Neural cell (in vitro differentiated cells): ENCODE results near the gene MRPS24. TPM values are rescaled to one million over a fixed set of nuclear protein-coding genes. Genes with fewer than 3 reads are reported as not detected.

ENCODE experiments used
- H2AFZ ChIP-seq: fragments of 200-600, 300-800 bp; sonication (generic), shearing (Covaris generic); 2 replicates; pipeline ENCODE4 v1.6.0; 2014; ENCODE audit warnings: low read depth, mild to moderate bottlenecking, antibody characterized with exemption, low read length, moderate library complexity
- H3F3A ChIP-seq: fragments of 200-600 bp; shearing (Covaris generic); 2 replicates; pipeline ENCODE4 v1.6.1; 2016; ENCODE audit warnings: mild to moderate bottlenecking, moderate library complexity, mixed read lengths, antibody characterized with exemption, low read length; ENCODE audit not compliant: insufficient read depth, poor library complexity, severe bottlenecking
- H3K27ac ChIP-seq: fragments of 200-600, 300-800 bp; sonication (generic), shearing (Covaris generic); 2 replicates; pipeline ENCODE4 v1.5.1; 2014; ENCODE audit warnings: mild to moderate bottlenecking, low read length, moderate library complexity
- H3K27me3 ChIP-seq: fragments of 300-800, 200-600 bp; sonication (generic), shearing (Covaris generic); 2 replicates; pipeline ENCODE4 v1.6.0; 2014; ENCODE audit warnings: mild to moderate bottlenecking, low read depth, low read length, moderate library complexity; ENCODE audit not compliant: insufficient read depth
- H3K36me3 ChIP-seq: fragments of 300-800, 200-600 bp; sonication (generic), shearing (Covaris generic); 2 replicates; pipeline ENCODE4 v1.5.1; 2014; ENCODE audit warnings: mild to moderate bottlenecking, antibody characterized with exemption, low read length, moderate library complexity; ENCODE audit not compliant: insufficient read depth
- H3K4me2 ChIP-seq: fragments of 300-800, 200-600 bp; sonication (generic), shearing (Covaris generic); 2 replicates; pipeline ENCODE4 v1.6.0; 2014; ENCODE audit warnings: mild to moderate bottlenecking, low read length
- H3K4me3 ChIP-seq: fragments of 300-800, 200-600 bp; sonication (generic), shearing (Covaris generic); 2 replicates; pipeline ENCODE4 v1.5.1; 2014; ENCODE audit warnings: mild to moderate bottlenecking, low read length, moderate library complexity
- H3K79me2 ChIP-seq: fragments of 200-600 bp; shearing (Covaris generic); replicated peaks from 2 replicates; pipeline ENCODE4 v1.6.0; 2014; ENCODE audit warnings: mild to moderate bottlenecking, low read length, moderate library complexity; ENCODE audit not compliant: insufficient read depth
- H3K9ac ChIP-seq: fragments of 300-800, 200-600 bp; sonication (generic), shearing (Covaris generic); 2 replicates; pipeline ENCODE4 v1.6.1; 2016; ENCODE audit warnings: mild to moderate bottlenecking, low read length, mixed read lengths
- H3K9me2 ChIP-seq: fragments of 200-600 bp; shearing (Covaris generic); 2 replicates; pipeline ENCODE4 v1.6.1; 2016; ENCODE audit warnings: mild to moderate bottlenecking, low read length, mixed read lengths; ENCODE audit not compliant: insufficient read depth
- H3K9me3 ChIP-seq: fragments of 200-600, 300-800 bp; sonication (generic), shearing (Covaris generic); 2 replicates; pipeline ENCODE4 v1.6.1; 2016; ENCODE audit warnings: mild to moderate bottlenecking, mixed run types, low read length, moderate library complexity, mixed read lengths
- H4K20me1 ChIP-seq: fragments of 200-600 bp; shearing (Covaris generic); 2 replicates; pipeline ENCODE4 v1.6.1; 2016; ENCODE audit warnings: mild to moderate bottlenecking, mixed run types; ENCODE audit not compliant: insufficient read depth
- EP300 ChIP-seq: fragments of 450-650 bp; conservative IDR thresholded peaks from 2 replicates; pipeline ENCODE4 v1.6.1; 2014; ENCODE audit warnings: antibody characterized with exemption, mild to moderate bottlenecking, moderate library complexity; ENCODE audit not compliant: poor library complexity, severe bottlenecking
- EZH2 ChIP-seq: fragments of 200-600, 300-800 bp; shearing (Covaris generic), sonication (generic); IDR thresholded peaks from 2 replicates; pipeline ENCODE4 v1.6.1; 2014; ENCODE audit warnings: antibody characterized with exemption, low read length, borderline replicate concordance, mild to moderate bottlenecking; ENCODE audit not compliant: insufficient read depth, poor library complexity, severe bottlenecking
- MXI1 ChIP-seq: fragments of 450-650 bp; conservative IDR thresholded peaks from 2 replicates; pipeline ENCODE4 v1.6.1; 2014; ENCODE audit warnings: antibody characterized with exemption, mild to moderate bottlenecking; ENCODE audit not compliant: poor library complexity, severe bottlenecking
- POLR2AphosphoS5 ChIP-seq: IDR thresholded peaks from 2 replicates; pipeline ENCODE4 v1.6.1; 2012
- RAD21 ChIP-seq: fragments of 450-650 bp; conservative IDR thresholded peaks from 2 replicates; pipeline ENCODE4 v1.6.1; 2014; ENCODE audit warnings: antibody characterized with exemption, mild to moderate bottlenecking, moderate library complexity
- SMC3 ChIP-seq: fragments of 450-650 bp; conservative IDR thresholded peaks from 2 replicates; pipeline ENCODE4 v1.6.1; 2014; ENCODE audit warnings: antibody characterized with exemption, mild to moderate bottlenecking, moderate library complexity; ENCODE audit not compliant: poor library complexity
- TAF1 ChIP-seq: IDR thresholded peaks from 2 replicates; pipeline ENCODE4 v1.6.1; 2012; ENCODE audit warnings: low read depth
- polyA plus RNA-seq: library from polyadenylated mRNA; depleted of rRNA; stranded (reverse); fragments of >200 nt; gene quantifications from 2 replicates; pipeline ENCODE4 v1.2.3, GENCODE V29; 2014
- TF ChIP-seq, protein P1 (sequence below): fragments of 450-650 bp; IDR thresholded peaks from 2 replicates; pipeline ENCODE4 v1.5.1; 2014; ENCODE audit warnings: antibody characterized with exemption, mild to moderate bottlenecking, moderate library complexity; ENCODE audit not compliant: poor library complexity, severe bottlenecking
- TF ChIP-seq, protein P2 (sequence below): IDR thresholded peaks from 2 replicates; pipeline ENCODE4 v1.6.1; 2012; ENCODE audit warnings: borderline replicate concordance

The MRPS24 gene
- polyA plus RNA-seq, 1 donor from 2014 or later = 132 TPM

DNA sequence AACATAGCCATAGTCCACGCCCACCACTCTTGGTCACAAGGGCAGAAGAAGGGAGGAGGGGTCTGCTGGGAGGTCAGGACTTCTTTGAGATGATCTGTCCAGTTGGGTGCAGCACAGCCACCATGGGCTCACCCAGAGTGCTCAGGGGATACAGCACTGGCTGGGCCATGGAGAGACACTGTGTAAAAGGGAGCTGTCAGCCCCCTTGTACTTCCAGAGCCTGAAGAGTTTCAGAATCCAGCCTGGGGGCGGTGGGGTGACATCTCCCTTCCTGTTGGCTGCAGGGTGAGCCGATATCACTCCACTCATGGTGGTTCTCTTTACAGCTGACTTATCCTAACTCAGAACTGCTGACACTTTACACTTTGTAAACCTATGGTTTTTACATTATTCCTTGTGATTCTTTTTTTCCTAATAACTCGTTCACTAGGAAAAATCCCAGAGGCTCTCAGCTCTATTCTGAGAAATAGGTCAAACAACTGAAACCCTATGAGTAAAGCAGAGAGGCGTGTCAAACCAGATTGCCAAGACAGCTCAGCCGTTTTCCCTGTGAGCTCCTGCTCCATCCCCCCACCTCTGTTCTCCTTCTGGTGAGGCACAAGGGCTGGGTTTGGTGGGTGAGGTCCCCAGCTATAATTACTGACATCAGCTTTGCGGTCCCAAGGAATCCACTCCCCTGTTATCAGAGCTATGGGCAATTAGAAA lies 3.2 kb upstream of the MRPS24 start:
- TF ChIP-seq MXI1 = no peak
- TF ChIP-seq RAD21 = no peak
- no peak for TF ChIP-seq EZH2
- no peak for TF ChIP-seq POLR2AphosphoS5
- TF ChIP-seq, protein P1, sequence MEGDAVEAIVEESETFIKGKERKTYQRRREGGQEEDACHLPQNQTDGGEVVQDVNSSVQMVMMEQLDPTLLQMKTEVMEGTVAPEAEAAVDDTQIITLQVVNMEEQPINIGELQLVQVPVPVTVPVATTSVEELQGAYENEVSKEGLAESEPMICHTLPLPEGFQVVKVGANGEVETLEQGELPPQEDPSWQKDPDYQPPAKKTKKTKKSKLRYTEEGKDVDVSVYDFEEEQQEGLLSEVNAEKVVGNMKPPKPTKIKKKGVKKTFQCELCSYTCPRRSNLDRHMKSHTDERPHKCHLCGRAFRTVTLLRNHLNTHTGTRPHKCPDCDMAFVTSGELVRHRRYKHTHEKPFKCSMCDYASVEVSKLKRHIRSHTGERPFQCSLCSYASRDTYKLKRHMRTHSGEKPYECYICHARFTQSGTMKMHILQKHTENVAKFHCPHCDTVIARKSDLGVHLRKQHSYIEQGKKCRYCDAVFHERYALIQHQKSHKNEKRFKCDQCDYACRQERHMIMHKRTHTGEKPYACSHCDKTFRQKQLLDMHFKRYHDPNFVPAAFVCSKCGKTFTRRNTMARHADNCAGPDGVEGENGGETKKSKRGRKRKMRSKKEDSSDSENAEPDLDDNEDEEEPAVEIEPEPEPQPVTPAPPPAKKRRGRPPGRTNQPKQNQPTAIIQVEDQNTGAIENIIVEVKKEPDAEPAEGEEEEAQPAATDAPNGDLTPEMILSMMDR = no peak
- no peak for TF ChIP-seq EP300
- TF ChIP-seq, protein P2, sequence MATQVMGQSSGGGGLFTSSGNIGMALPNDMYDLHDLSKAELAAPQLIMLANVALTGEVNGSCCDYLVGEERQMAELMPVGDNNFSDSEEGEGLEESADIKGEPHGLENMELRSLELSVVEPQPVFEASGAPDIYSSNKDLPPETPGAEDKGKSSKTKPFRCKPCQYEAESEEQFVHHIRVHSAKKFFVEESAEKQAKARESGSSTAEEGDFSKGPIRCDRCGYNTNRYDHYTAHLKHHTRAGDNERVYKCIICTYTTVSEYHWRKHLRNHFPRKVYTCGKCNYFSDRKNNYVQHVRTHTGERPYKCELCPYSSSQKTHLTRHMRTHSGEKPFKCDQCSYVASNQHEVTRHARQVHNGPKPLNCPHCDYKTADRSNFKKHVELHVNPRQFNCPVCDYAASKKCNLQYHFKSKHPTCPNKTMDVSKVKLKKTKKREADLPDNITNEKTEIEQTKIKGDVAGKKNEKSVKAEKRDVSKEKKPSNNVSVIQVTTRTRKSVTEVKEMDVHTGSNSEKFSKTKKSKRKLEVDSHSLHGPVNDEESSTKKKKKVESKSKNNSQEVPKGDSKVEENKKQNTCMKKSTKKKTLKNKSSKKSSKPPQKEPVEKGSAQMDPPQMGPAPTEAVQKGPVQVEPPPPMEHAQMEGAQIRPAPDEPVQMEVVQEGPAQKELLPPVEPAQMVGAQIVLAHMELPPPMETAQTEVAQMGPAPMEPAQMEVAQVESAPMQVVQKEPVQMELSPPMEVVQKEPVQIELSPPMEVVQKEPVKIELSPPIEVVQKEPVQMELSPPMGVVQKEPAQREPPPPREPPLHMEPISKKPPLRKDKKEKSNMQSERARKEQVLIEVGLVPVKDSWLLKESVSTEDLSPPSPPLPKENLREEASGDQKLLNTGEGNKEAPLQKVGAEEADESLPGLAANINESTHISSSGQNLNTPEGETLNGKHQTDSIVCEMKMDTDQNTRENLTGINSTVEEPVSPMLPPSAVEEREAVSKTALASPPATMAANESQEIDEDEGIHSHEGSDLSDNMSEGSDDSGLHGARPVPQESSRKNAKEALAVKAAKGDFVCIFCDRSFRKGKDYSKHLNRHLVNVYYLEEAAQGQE = no peak
- no peak for TF ChIP-seq SMC3
- TF ChIP-seq TAF1 = no peak
- Histone ChIP-seq H3K36me3 (no peaks in the 10 kb centered on the region), H3K79me2 (no peaks in the 10 kb centered on the region), H2AFZ (no peak overlapping the region), H3K27me3 (no peaks in the 10 kb centered on the region), H3K27ac (no peak overlapping the region), H4K20me1 (no peaks in the 10 kb centered on the region), H3F3A (peaks cover 3% of the 10 kb centered on the region), H3K9ac (no peak overlapping the region), H3K4me2 (no peak overlapping the region), H3K9me2 (no peaks in the 10 kb centered on the region), H3K9me3 (no peaks in the 10 kb centered on the region), H3K4me3 (no peak overlapping the region)

DNA sequence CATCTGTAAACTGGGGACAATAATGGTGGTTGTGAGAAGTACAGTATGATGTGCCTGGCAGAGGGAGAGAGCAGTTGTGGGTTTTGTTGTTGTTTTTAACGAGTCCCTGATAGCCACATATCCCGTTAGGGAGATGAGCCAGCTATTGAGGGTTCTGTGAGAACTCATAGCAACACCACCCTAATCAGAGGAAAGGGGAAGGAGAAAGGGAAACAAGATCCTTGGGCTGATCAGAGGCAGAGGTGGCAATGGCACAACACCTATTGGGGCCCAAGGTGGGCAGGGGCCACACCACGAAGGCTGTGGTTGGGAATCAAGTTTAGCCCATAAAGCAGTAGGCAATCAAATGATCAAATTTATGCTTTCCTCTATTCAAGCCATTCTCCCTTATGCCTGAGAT lies 1.7 kb upstream of the MRPS24 start:
- Histone ChIP-seq H3K27me3 (no peaks in the 10 kb centered on the region), H3F3A (peaks cover 3% of the 10 kb centered on the region), H3K27ac (no peak overlapping the region), H2AFZ (no peak overlapping the region), H3K79me2 (no peaks in the 10 kb centered on the region), H3K9ac (no peak overlapping the region), H3K36me3 (no peaks in the 10 kb centered on the region), H3K4me3 (no peak overlapping the region), H3K9me3 (no peaks in the 10 kb centered on the region), H3K4me2 (no peak overlapping the region), H3K9me2 (no peaks in the 10 kb centered on the region), H4K20me1 (no peaks in the 10 kb centered on the region)
- TF ChIP-seq, protein P1 = no peak
- TF ChIP-seq MXI1 (no peak), EP300 (no peak), SMC3 (no peak), POLR2AphosphoS5 (no peak), EZH2 (no peak), TAF1 (no peak), RAD21 (no peak)
- TF ChIP-seq, protein P2 = no peak
